SK-N-SH treated with all-trans-retinoic acid at 6 μM for 48 hours (cell line): ENCODE data around the gene STAT5A.

Experiments
- ATAC-seq: fragments of 200-7000 bp; cut with Tn5 transposase; 3 replicates; pipeline ENCODE4 v1.9.1; 2020; ENCODE audit warnings: mild to moderate bottlenecking, moderate library complexity
- ARNTL ChIP-seq: fragments of 450-650 bp; formaldehyde crosslinking; IDR thresholded peaks from 2 replicates; pipeline ENCODE4 v1.5.0; 2020; ENCODE audit warnings: low read depth, mild to moderate bottlenecking, moderate library complexity, borderline replicate concordance
- BACH2 ChIP-seq: fragments of 250-450 bp; sonication (Bioruptor Pico); IDR thresholded peaks from 2 replicates; pipeline ENCODE4 v1.9.0; 2021; ENCODE audit warnings: mild to moderate bottlenecking, borderline replicate concordance
- CREB5 ChIP-seq: fragments of 250-450 bp; sonication (Bioruptor Pico); IDR thresholded peaks from 2 replicates; pipeline ENCODE4 v1.5.1; 2020; ENCODE audit warnings: low read depth, mild to moderate bottlenecking, moderate library complexity
- CSDC2 ChIP-seq: fragments of 250-450 bp; sonication (Bioruptor Pico); IDR thresholded peaks from 2 replicates; pipeline ENCODE4 v1.5.0; 2020; ENCODE audit warnings: mild to moderate bottlenecking, moderate library complexity
- CSRNP3 ChIP-seq: fragments of 250-450 bp; sonication (Bioruptor Pico); IDR thresholded peaks from 2 replicates; pipeline ENCODE4 v1.5.1; 2021; ENCODE audit warnings: mild to moderate bottlenecking, moderate library complexity
- ESRRG ChIP-seq: fragments of 250-450 bp; sonication (Bioruptor Pico); IDR thresholded peaks from 2 replicates; pipeline ENCODE4 v1.6.1; 2021; ENCODE audit warnings: mild to moderate bottlenecking
- GLIS3 ChIP-seq: fragments of 250-450 bp; sonication (Bioruptor Pico); IDR thresholded peaks from 2 replicates; pipeline ENCODE4 v1.5.0; 2020; ENCODE audit warnings: mild to moderate bottlenecking, moderate library complexity
- ISL1 ChIP-seq: fragments of 250-450 bp; sonication (Bioruptor Pico); IDR thresholded peaks from 2 replicates; pipeline ENCODE4 v2.1.2; 2022; ENCODE audit warnings: mild to moderate bottlenecking, moderate library complexity
- OSR1 ChIP-seq: fragments of 250-450 bp; sonication (Bioruptor Pico); IDR thresholded peaks from 2 replicates; pipeline ENCODE4 v1.8.0; 2022; ENCODE audit warnings: moderate library complexity, mild to moderate bottlenecking, inconsistent platforms
- PATZ1 ChIP-seq: fragments of 250-450 bp; sonication (Bioruptor Pico); IDR thresholded peaks from 2 replicates; pipeline ENCODE4 v1.8.0; 2020; ENCODE audit warnings: mild to moderate bottlenecking, moderate library complexity, borderline replicate concordance
- POU6F1 ChIP-seq: fragments of 250-450 bp; sonication (Bioruptor Pico); IDR thresholded peaks from 2 replicates; pipeline ENCODE4 v1.8.0; 2021; ENCODE audit warnings: low read depth, mild to moderate bottlenecking, moderate library complexity, borderline replicate concordance
- PPARA ChIP-seq: fragments of 250-450 bp; sonication (Bioruptor Pico); IDR thresholded peaks from 2 replicates; pipeline ENCODE4 v1.5.0; 2020; ENCODE audit warnings: mild to moderate bottlenecking, borderline replicate concordance
- RARB ChIP-seq: fragments of 250-450 bp; sonication (Bioruptor Pico); IDR thresholded peaks from 2 replicates; pipeline ENCODE4 v1.8.0; 2021; ENCODE audit warnings: mild to moderate bottlenecking, moderate library complexity
- SNAI2 ChIP-seq: fragments of 250-450 bp; sonication (Bioruptor Pico); IDR thresholded peaks from 2 replicates; pipeline ENCODE4 v1.5.0; 2020; ENCODE audit warnings: mild to moderate bottlenecking, moderate library complexity
- TCF4 ChIP-seq: fragments of 250-450 bp; sonication (Bioruptor Pico); IDR thresholded peaks from 2 replicates; pipeline ENCODE4 v1.8.0; 2021; ENCODE audit warnings: mild to moderate bottlenecking, moderate library complexity, borderline replicate concordance
- TOX ChIP-seq: fragments of 250-450 bp; sonication (Bioruptor Pico); IDR thresholded peaks from 2 replicates; pipeline ENCODE4 v1.8.0; 2021; ENCODE audit warnings: mild to moderate bottlenecking, moderate library complexity, borderline replicate concordance
- ZC3H10 ChIP-seq: fragments of 250-450 bp; sonication (Bioruptor Pico); IDR thresholded peaks from 2 replicates; pipeline ENCODE4 v1.5.1; 2021; ENCODE audit warnings: mild to moderate bottlenecking, moderate library complexity
- ZFP3 ChIP-seq: fragments of 250-450 bp; sonication (Bioruptor Pico); IDR thresholded peaks from 2 replicates; pipeline ENCODE4 v1.5.0; 2020; ENCODE audit warnings: mild to moderate bottlenecking, moderate library complexity
- ZFP30 ChIP-seq: fragments of 450-650 bp; formaldehyde crosslinking; IDR thresholded peaks from 2 replicates; pipeline ENCODE4 v1.5.0; 2022; ENCODE audit warnings: mild to moderate bottlenecking, moderate library complexity
- ZNF565 ChIP-seq: fragments of 450-650 bp; formaldehyde crosslinking; conservative IDR thresholded peaks from 2 replicates; pipeline ENCODE4 v1.5.0; 2020; ENCODE audit warnings: low read depth, mild to moderate bottlenecking, moderate library complexity
- ZNF8 ChIP-seq: fragments of 450-650 bp; formaldehyde crosslinking; IDR thresholded peaks from 2 replicates; pipeline ENCODE4 v1.5.0; 2020; ENCODE audit warnings: mild to moderate bottlenecking, moderate library complexity

Gene STAT5A

DNA sequence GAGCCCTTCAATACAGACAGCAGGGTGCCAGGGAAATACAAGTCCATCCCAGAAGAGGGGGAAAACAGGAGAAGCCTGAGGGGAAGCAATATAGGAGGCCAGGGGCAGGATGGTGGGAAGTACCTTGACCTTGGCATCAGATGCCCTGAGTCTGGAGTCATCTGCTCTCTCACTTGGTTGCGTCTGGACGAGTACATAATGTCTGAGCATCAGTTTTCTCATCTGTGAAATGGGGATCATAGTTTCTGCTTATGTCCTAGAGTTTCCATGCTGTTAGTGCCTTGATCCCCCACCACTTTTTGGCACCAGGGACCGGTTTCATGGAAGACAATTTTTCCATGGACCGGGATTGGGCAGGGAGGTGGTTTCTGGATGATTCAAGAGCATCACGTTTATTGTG, 2.3 kb downstream of the STAT5A start (continued):
- TF ChIP-seq PATZ1 (no peak), PPARA (CRISPR knock-in tag) (no peak), ISL1 (no peak)

DNA sequence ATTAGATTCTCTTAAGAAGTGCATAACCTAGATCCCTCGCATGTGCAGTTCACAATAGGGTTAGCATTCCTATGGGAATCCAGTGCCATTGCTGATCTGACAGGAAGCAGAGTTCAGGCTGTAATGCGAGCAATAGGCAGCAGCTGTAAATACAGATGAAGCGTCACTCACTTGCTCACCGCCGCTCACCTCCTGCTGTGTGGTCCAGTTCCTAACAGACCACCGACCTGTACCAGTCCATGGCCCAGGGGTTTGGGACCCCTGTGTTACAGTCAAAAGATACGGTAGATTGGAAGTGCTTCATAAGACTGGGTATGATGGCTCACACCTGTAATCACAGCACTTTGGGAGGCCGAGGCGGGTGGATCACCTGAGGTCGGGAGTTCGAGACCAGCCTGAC, 2.8 kb downstream of the STAT5A start:
- no peak for ATAC-seq
- TF ChIP-seq ESRRG (CRISPR knock-in tag) (no peak), CREB5 (no peak), ZFP30 (no peak), POU6F1 (no peak), CSRNP3 (no peak), TCF4 (CRISPR knock-in tag) (no peak), ZC3H10 (CRISPR knock-in tag) (no peak), RARB (CRISPR knock-in tag) (no peak), PPARA (CRISPR knock-in tag) (no peak), ISL1 (no peak), CSDC2 (CRISPR knock-in tag) (no peak), ZNF8 (CRISPR knock-in tag) (no peak), TOX (no peak), PATZ1 (no peak), ARNTL (CRISPR knock-in tag) (no peak), SNAI2 (CRISPR knock-in tag) (no peak)

GRCh38 chr17:42294469-42295398, 6.4 kb downstream of the STAT5A start:
- TF ChIP-seq ZFP3 (no peak), OSR1 (CRISPR knock-in tag) (no peak), ESRRG (CRISPR knock-in tag) (no peak), ZNF565 (CRISPR knock-in tag) (no peak), GLIS3 (CRISPR knock-in tag) (no peak), TCF4 (CRISPR knock-in tag) (no peak), POU6F1 (no peak), PATZ1 (no peak), BACH2 (CRISPR knock-in tag) (no peak), PPARA (CRISPR knock-in tag) (no peak), ARNTL (CRISPR knock-in tag) (no peak), CSDC2 (CRISPR knock-in tag) (no peak)
- no peak for ATAC-seq
